Measurements from ENCODE around the gene AXIN2. TPM values are rescaled to one million over a fixed set of nuclear protein-coding genes. Genes with fewer than 3 reads are reported as not detected.

AXIN2 gene
- total and polyA plus RNA-seq, 11 donors, result 5.6 to 24.0 (median 12.9) TPM

GRCh38 chr17:65541453-65541852 lies 20.0 kb downstream of the AXIN2 start:
- TF ChIP-seq POLR2A (IDR thresholded peaks at IDR 0.05), result no peak
- TF ChIP-seq CTCF (IDR thresholded peaks at IDR 0.05), result no peak
- Histone ChIP-seq H3K27me3 (no peaks in the 10 kb centered on the region), H3K27ac (no peak overlapping the region), H3K4me3 (no peak overlapping the region), H3K9me3 (no peaks in the 10 kb centered on the region), H3K4me1 (peaks cover 0 to 52% (median 25%) of the 10 kb centered on the region in 12 donors), H3K36me3 (peaks cover 0 to 32% (median 18%) of the 10 kb centered on the region in 9 donors)
- ATAC-seq, result no peak
- intact Hi-C loops (cut with DNase I), result loop anchor here in 2 of 10 donors (5.0 to 10.0 kb wide), 2 partner anchors 79 to 623 kb away; no protein-coding TSS in a partner anchor
- DNase-seq, result peak in 1 of 5 donors; percentile 11
- WGBS, 4 donors, result 65 to 82% (median 77%) methylated on average over 8 of the region's 8 CpGs

- Histone ChIP-seq H3K36me3 (peaks cover 0 to 49% (median 35%) of the 10 kb centered on the region in 9 donors), H3K9me3 (no peaks in the 10 kb centered on the region), H3K4me1 (peaks cover 0 to 41% (median 18%) of the 10 kb centered on the region in 12 donors), H3K27me3 (no peaks in the 10 kb centered on the region), H3K27ac (no peak overlapping the region), H3K4me3 (no peak overlapping the region)
- ATAC-seq, result no peak
- intact Hi-C loops (cut with DNase I), result loop anchor here in 2 of 10 donors (5.0 to 10.0 kb wide), 2 partner anchors 77 to 625 kb away; no protein-coding TSS in a partner anchor
- WGBS, 4 donors, result 65 to 87% (median 71%) methylated on average over 2 of the region's 2 CpGs
- TF ChIP-seq CTCF (IDR thresholded peaks at IDR 0.05), result no peak
- no peak for TF ChIP-seq POLR2A (IDR thresholded peaks at IDR 0.05)
- peak in 1 of 5 donors; percentile 6 for DNase-seq
Measured at GRCh38 chr17:65539630-65540266, 21.7 kb downstream of the AXIN2 start.

GRCh38 chr17:65538675-65539529 lies 22.5 kb downstream of the AXIN2 start:
- Histone ChIP-seq H3K27ac (no peak overlapping the region), H3K4me1 (peaks cover 0 to 36% (median 18%) of the 10 kb centered on the region in 12 donors), H3K27me3 (no peaks in the 10 kb centered on the region), H3K36me3 (peaks cover 0 to 58% (median 43%) of the 10 kb centered on the region in 9 donors), H3K4me3 (no peak overlapping the region), H3K9me3 (no peaks in the 10 kb centered on the region)
- TF ChIP-seq CTCF (IDR thresholded peaks at IDR 0.05) (no peak), POLR2A (IDR thresholded peaks at IDR 0.05) (no peak)
- no peak for ATAC-seq
- intact Hi-C loops (cut with DNase I), result no loop called here
- peak in 1 of 5 donors; percentile 6 for DNase-seq
- 63 to 72% (median 67%) methylated on average over 12 of the region's 12 CpGs for WGBS, 4 donors
